ENCODE results near the gene NADK2. TPM values are rescaled to one million over a fixed set of nuclear protein-coding genes. Genes with fewer than 3 reads are reported as not detected.

NADK2 gene
- total RNA-seq, 1 donor from 2014 or later: 8.7 TPM

DNA sequence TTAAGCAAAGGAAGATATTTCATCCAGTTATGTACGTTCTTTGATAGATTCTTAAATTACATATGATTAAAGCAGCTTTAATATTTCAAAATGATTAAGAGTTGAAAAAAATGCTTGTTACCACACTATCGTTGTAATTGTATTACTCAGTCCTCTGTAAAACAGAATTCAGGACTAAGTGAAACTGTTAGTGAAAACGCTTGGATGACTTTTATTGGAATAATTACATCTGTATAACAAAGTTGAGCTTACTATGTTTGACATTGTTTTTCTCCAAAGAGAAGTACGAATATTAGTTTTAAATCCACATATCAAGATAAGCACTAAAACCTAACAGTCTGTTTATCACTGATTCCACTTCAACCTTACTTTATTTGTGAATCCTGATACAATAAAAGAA, 8.7 kb upstream of the NADK2 start:
- no peak for DNase-seq (ENCODE audit: extremely low read depth, low read depth, low spot score)

- no peak for DNase-seq (ENCODE audit: extremely low read depth, low read depth, low spot score)
Observed at GRCh38 chr5:36246036-36246800, 4.5 kb upstream of the NADK2 start.

DNA sequence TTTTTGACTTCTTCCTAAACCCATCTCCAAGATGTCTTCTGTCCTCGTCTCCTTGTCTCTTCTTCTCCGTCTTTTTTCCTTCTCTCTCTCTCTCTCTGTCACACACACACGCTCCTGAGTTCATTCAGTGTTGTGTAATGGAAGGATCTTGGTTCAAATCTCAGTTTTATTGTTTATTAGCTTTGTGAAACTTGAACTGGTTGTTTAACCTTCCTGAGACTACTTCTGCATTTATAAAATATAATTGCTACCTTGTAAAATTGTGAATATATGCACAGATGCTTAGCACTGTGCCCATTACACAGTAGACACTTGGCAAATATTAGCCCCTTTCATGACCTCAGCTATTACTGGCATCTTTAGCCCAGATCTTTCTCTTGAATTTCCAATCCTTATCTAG, 2.4 kb upstream of the NADK2 start:
- no peak for DNase-seq (ENCODE audit: extremely low read depth, low read depth, low spot score)

GRCh38 chr5:36243653-36244052, 1.9 kb upstream of the NADK2 start:
- DNase-seq (ENCODE audit: extremely low read depth, low read depth, low spot score): no peak

GRCh38 chr5:36242534-36243485, 1.1 kb upstream of the NADK2 start:
- no peak for DNase-seq (ENCODE audit: extremely low read depth, low read depth, low spot score)

DNA sequence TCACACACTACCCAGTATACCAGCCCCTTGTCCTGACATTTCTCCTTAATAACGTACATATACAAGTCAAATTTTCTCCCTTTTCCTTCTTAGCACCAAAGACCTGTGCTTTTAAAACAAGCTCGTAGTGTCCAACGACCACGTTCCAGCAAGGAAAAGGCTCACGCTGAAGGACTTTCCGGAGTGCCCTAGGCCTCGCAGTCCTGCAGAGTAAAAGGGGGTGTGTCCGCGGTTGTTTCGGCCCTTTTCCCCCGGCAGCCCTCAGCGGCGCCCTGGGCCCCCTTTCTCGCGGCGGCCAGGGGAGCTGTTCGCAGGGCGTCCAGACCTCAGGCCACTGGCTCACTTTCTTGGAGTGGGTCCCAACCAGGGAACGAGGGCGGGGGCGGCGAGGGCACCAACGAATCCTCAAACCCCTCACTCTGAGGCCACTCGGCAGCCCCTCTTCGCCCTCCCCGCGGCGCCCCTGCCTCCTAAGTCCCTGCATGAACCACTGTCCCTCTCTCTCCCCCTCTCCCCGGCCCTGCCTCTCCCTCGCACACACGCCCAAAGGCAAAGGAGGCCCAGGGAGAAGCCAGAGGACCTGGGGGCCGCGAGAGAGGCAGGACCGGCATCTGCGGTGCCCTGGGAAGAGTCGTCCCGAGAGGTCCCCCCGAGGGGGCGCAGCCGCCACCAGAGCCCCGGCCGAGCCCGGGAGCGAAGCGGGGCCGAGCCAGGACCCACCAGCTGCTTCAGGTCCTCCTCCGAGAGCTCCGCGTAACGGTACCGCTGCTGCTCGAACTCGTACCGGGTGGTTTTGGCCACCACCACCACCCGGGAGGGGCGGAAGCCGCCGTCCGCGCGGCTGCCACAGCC, 720 bp downstream of the NADK2 start:
- peak; percentile 9 for DNase-seq (ENCODE audit: extremely low read depth, low read depth, low spot score)

GRCh38 chr5:36239370-36240293, 2.1 kb downstream of the NADK2 start:
- no peak for DNase-seq (ENCODE audit: extremely low read depth, low read depth, low spot score)

DNA sequence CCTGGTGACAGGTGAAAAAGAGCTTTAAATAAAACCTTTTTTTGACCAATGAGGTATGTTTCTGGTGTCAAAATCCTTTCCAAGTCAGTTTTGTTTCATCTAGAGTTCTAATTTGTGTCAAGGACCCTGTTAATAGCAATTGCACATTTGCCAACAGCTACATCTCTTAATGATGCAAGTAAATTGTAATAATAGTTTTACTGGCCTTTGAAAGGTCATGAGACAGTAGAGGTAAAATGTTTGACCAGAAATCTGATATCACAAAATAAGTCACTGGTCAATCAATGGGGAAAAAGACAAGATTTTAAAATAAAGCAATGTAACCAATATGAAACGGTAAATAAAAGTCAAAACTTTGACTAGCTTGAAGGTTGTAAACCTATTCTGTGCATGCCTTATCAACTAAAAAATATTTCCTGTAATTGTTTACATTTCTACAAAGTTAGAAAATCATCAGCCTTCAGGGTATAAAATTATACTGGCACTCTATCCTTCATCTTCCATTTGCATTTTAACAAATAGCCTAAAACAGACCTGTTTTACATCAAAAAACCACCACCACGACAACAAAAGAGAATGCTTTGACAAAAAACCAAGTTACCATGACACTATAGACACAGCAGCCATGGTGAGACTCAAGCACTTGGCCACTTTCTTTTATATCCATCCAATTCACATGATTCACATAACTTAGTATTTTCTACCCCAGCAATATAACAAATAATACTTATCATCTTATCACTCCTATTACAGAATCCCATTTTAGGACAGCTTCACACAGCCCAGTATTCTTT, 3.0 kb downstream of the NADK2 start:
- no peak for DNase-seq (ENCODE audit: extremely low read depth, low read depth, low spot score)

GRCh38 chr5:36237751-36238150, 4.0 kb downstream of the NADK2 start:
- no peak for DNase-seq (ENCODE audit: extremely low read depth, low read depth, low spot score)

DNA sequence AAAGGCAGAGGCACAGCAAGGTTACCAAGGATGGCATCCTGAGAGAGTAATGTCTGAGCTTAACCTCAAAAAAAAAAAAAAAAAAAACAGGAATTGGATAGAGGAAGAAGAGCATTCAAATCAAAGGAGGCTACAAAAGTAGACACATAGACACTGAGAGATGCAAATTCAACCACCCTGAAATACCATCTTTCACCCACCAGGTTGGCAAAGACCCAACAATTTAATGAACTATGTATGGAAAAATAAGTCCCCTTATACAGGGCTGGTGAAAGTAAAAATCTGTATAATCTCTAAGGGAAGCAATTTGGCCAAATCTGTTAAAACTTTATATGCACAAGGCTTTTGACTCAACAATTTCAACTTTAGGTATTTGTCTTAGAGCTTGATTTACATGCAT, 4.9 kb downstream of the NADK2 start:
- no peak for DNase-seq (ENCODE audit: extremely low read depth, low read depth, low spot score)

- no peak for DNase-seq (ENCODE audit: extremely low read depth, low read depth, low spot score)
Observed at GRCh38 chr5:36232533-36232932, 9.2 kb downstream of the NADK2 start.

DNA sequence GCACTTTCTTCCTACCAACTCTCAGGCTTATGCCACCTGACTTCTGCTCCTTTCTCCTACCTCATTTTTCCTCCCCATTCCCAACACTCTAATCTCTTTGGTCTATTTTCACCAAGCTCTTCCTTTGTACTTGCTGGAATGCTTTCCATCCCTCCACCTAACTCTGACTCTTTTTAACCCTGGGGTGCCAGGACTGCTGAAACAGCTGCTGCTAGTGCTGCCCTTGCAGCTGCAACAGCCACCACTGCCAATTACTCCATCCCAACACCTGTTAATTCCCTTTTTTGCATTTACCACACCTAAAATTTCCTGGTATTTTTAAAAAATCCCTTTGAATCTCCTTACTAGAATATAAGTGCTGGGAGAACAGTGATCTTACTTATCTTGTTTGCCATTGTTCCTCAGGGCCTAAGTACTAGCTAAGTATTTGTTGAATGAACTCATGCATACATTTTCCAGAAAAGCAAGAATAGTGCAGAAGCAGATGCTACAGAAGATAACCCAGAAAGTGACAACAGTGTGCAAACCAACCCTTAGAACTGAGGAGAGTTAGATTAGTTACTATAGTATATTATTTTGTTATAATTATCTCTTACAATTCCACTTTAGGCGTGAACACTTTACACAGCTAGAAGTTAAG, 11.5 kb downstream of the NADK2 start:
- no peak for DNase-seq (ENCODE audit: extremely low read depth, low read depth, low spot score)

DNA sequence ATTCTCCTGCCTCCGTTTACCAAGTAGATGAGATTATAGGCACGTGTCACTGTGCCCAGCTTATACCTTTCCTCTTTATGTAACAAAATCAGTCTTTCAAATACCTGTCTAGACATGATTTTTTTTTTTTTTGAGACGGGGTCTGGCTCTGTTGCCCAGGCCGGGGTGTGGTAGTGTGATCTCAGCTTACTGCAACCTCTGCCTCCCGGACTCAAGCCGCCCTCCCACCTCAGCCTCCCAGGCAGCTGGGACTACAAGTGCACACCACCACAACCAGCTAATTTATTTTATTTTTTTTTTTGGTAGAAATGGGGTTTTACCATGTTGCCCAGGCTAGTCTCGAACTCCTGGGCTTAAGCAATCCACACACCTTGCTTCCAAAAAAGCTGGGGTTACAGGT, 13.2 kb downstream of the NADK2 start:
- DNase-seq (ENCODE audit: extremely low read depth, low read depth, low spot score): no peak

DNA sequence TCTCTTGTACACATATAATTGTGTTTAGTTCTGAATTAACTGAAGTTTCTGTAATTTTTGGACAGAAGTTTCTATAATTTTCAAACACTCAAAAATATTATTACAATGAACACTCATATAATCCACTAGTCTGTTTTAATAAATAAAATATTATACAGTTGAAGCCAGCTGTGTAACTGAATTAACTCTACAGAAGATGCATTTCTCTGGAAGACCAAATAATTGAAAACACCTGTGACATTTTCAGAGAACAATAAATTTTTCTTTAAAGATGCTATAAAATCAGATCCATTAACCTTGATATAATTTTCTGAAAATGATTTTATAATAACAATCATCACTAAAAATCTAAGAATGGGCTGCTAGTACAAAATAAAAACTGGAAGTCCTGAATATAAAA, 14.7 kb downstream of the NADK2 start:
- no peak for DNase-seq (ENCODE audit: extremely low read depth, low read depth, low spot score)

DNA sequence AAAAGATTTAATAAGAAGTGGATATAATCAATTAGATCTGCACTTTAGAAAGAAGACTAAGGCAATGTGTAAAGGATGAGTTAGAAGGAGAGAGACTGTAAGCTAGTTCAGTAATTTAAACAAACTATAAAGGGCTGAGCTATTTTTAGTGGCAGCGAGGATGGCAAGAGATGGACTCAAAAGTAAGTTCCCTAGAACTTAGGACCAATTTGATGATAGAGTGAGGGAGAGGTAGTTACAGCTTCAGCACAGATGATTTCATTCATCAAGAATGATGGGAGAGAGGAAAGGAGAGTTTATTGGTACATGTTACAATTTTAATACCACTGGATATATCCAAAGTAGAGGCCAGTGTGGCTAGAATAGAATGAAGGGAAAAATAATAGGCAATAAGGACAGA, 19.1 kb downstream of the NADK2 start:
- no peak for DNase-seq (ENCODE audit: extremely low read depth, low read depth, low spot score)

DNA sequence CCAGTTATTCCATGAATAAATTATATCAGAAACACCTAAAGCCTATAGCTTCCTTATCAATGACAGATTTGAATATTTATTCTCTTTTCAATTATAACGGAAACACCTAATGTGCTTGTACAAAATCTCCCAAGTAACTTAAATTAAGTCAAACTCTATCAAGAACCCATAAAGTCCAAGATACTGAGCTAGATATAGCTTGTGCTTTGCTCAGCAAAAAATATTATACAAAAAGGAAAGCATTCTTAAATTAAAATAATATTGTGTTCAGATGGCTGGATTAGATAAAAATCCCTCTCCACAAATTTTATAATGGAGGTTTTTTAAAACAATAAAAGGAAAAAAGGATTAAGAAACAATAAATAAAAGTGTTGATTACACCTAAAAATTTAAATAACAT, 23.7 kb downstream of the NADK2 start:
- no peak for DNase-seq (ENCODE audit: extremely low read depth, low read depth, low spot score)

GRCh38 chr5:36217567-36217966, 24.2 kb downstream of the NADK2 start:
- DNase-seq (ENCODE audit: extremely low read depth, low read depth, low spot score): no peak

DNA sequence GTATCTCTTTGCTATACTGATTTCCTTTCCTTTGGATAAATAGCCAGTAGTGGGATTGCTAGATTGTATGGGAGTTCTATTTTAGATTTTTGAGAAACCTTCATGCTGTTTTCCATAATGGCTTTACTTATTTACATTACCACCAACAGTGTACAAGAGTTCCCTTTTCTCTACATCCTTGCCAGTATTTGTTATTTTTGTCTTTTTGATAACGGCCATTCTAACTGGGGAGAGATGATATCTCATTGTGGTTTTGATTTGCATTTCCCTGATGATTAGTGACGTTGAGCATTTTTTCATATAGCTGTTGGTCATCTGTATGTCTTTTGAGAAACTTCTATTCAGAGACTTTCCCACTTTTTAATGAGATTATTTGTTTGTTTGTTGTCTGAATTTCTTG, 25.8 kb downstream of the NADK2 start:
- DNase-seq (ENCODE audit: extremely low read depth, low read depth, low spot score): no peak

GRCh38 chr5:36214436-36214835, 27.3 kb downstream of the NADK2 start:
- no peak for DNase-seq (ENCODE audit: extremely low read depth, low read depth, low spot score)
